K562 treated with DMSO at 1 percent for 48 hours (cell line): ENCODE measurements around the gene CERCAM. TPM values are rescaled to one million over a fixed set of nuclear protein-coding genes. Genes with fewer than 3 reads are reported as not detected.

ENCODE experiments used
- total RNA-seq: library from RNA; unstranded; fragments of 300-600 nt; gene quantifications from 2 replicates; pipeline ENCODE4 v1.2.3, GENCODE V29; 2022; ENCODE audit warnings: low replicate concordance; ENCODE audit errors: extremely low read depth

CERCAM gene
- not detected in 2 replicates for total RNA-seq

GRCh38 chr9:128420651-128421481 lies at the start of gene CERCAM:
CERCAM (plus strand) TSS chr9:128420857; CDS start chr9:128420878, 21 bp downstream.

GRCh38 chr9:128455849-128456612 lies 35.4 kb downstream of the CERCAM start, which contains the start of gene ODF2:
ODF2 (plus strand) TSS chr9:128456006; CDS start chr9:128456092, 86 bp downstream.

Other genes with a start within 250 kb of the CERCAM start
- gene CIZ1, start 229.3 kb upstream of the CERCAM start, total RNA-seq, result 684 TPM in 1 of 2 replicates, not detected in the other
- not detected in 2 replicates for gene DNM1, start 217.5 kb upstream of the CERCAM start, total RNA-seq
- not detected in 2 replicates for gene GOLGA2, start 144.8 kb upstream of the CERCAM start, total RNA-seq
- gene SWI5, start 144.6 kb upstream of the CERCAM start, total RNA-seq, result not detected in 2 replicates
- gene TRUB2, start 98.4 kb upstream of the CERCAM start, total RNA-seq, result not detected in 2 replicates
- gene COQ4, start 98.0 kb upstream of the CERCAM start, total RNA-seq, result not detected in 2 replicates
- gene SLC27A4, start 80.3 kb upstream of the CERCAM start, total RNA-seq, result not detected in 2 replicates
- gene URM1, start 49.5 kb upstream of the CERCAM start, total RNA-seq, result not detected in 2 replicates
- gene ODF2, start 35.1 kb downstream of the CERCAM start, total RNA-seq, result not detected in 2 replicates
- gene GLE1, start 83.9 kb downstream of the CERCAM start, total RNA-seq, result not detected in 2 replicates
- not detected in 2 replicates for gene SPTAN1, start 131.7 kb downstream of the CERCAM start, total RNA-seq
- not detected in 2 replicates for gene DYNC2I2, start 236.0 kb downstream of the CERCAM start, total RNA-seq